SK-N-SH (cell line): ENCODE measurements around the gene ZCCHC13. TPM values are rescaled to one million over a fixed set of nuclear protein-coding genes. Genes with fewer than 3 reads are reported as not detected.

ENCODE experiments used
- CTCF ChIA-PET: fragments of 300-600, 350-600 bp; formaldehyde crosslinking; extraction: SDS; loops from one replicate; lab custom pipeline; 2021; lab: Yijun Ruan, JAX
- POLR2A ChIA-PET: fragments of 350-600 bp; sonication (Branson Sonifier 250); formaldehyde crosslinking; extraction: SDS; loops from one replicate; lab custom pipeline; 2020; ENCODE audit warnings: antibody characterized with exemption, inconsistent platforms; lab: Yijun Ruan, JAX
- DNase-seq: peaks from one replicate; pipeline ENCODE4 v3.0.0; 2012
- H2AFZ ChIP-seq: fragments of 200-600 bp; sonication (generic); 2 replicates; pipeline ENCODE4 v1.8.1; 2016; ENCODE audit warnings: antibody characterized with exemption, mild to moderate bottlenecking, low read depth
- H3F3A ChIP-seq: fragments of 200-600 bp; sonication (generic); replicated peaks from 2 replicates; pipeline ENCODE3; 2016; ENCODE audit warnings: antibody characterized with exemption, mild to moderate bottlenecking; ENCODE audit not compliant: insufficient read depth
- H3K27ac ChIP-seq, 2 experiments: fragments of 200-500 bp in 1 of 2; fragments of 200-600 bp in 1 of 2; sonication (Bioruptor generic) in 1 of 2; sonication (generic), shearing (Covaris generic) in 1 of 2; 2 replicates each; pipeline versions ENCODE4 v1.5.1 to v1.6.1; 2014 to 2016; ENCODE audit warnings: low read depth in 2 of 2, inconsistent platforms in 1 of 2, low read length in 1 of 2, mild to moderate bottlenecking in 1 of 2, mixed read lengths in 1 of 2
- H3K27me3 ChIP-seq: fragments of 200-600 bp; sonication (generic), shearing (Covaris generic); 2 replicates; pipeline ENCODE4 v1.6.1; 2016; ENCODE audit warnings: mixed run types; ENCODE audit not compliant: insufficient read depth
- H3K36me3 ChIP-seq, 2 experiments: fragments of 200-500 bp in 1 of 2; fragments of 200-600 bp in 1 of 2; sonication (Bioruptor generic) in 1 of 2; sonication (generic) in 1 of 2; replicated peaks in 1 of 2; 2 replicates each; pipeline versions ENCODE3 to v1.5.1; 2014 to 2016; ENCODE audit warnings: low read length in 1 of 2, mild to moderate bottlenecking in 1 of 2; ENCODE audit not compliant: insufficient read depth in 2 of 2, control insufficient read depth in 1 of 2
- H3K4me1 ChIP-seq, 2 experiments: fragments of 200-500 bp in 1 of 2; fragments of 200-600 bp in 1 of 2; sonication (Bioruptor generic) in 1 of 2; sonication (generic), shearing (Covaris generic) in 1 of 2; 2 replicates each; pipeline versions ENCODE4 v1.5.1 to v1.6.1; 2014 to 2016; ENCODE audit warnings: low read depth in 1 of 2, low read length in 1 of 2, mixed run types in 1 of 2; ENCODE audit not compliant: insufficient read depth in 2 of 2, control insufficient read depth in 1 of 2
- H3K4me2 ChIP-seq: fragments of 200-600 bp; sonication (generic), shearing (Covaris generic); 2 replicates; pipeline ENCODE4 v1.6.1; 2017; ENCODE audit warnings: mixed run types
- H3K4me3 ChIP-seq, 2 experiments: fragments of 200-500 bp in 1 of 2; fragments of 200-600 bp in 1 of 2; sonication (Bioruptor generic) in 1 of 2; sonication (generic), shearing (Covaris generic) in 1 of 2; 2 replicates each; pipeline versions ENCODE4 v1.5.1 to v1.8.1; 2014 to 2016; ENCODE audit warnings: low read depth in 2 of 2, inconsistent platforms in 1 of 2, low read length in 1 of 2, mild to moderate bottlenecking in 1 of 2, mixed read lengths in 1 of 2, moderate library complexity in 1 of 2
- H3K79me2 ChIP-seq: fragments of 200-600 bp; sonication (generic); 2 replicates; pipeline ENCODE4 v1.8.1; 2017; ENCODE audit warnings: mild to moderate bottlenecking; ENCODE audit not compliant: insufficient read depth
- H3K9ac ChIP-seq: fragments of 200-600 bp; sonication (generic); 2 replicates; pipeline ENCODE4 v1.6.1; 2017; ENCODE audit warnings: mixed run types
- H3K9me2 ChIP-seq: fragments of 200-600 bp; sonication (generic); 2 replicates; pipeline ENCODE4 v1.6.1; 2017; ENCODE audit warnings: mixed run types
- H3K9me3 ChIP-seq: fragments of 200-600 bp; sonication (generic); 2 replicates; pipeline ENCODE4 v1.6.1; 2017; ENCODE audit warnings: mixed run types, mild to moderate bottlenecking, moderate library complexity
- H4K20me1 ChIP-seq: fragments of 200-600 bp; sonication (generic); 2 replicates; pipeline ENCODE4 v1.6.1; 2017; ENCODE audit warnings: mild to moderate bottlenecking, mixed run types; ENCODE audit not compliant: insufficient read depth
- CHD2 ChIP-seq: fragments of 150-350 bp; IDR thresholded peaks from 2 replicates; pipeline ENCODE4 v1.6.1; 2018; ENCODE audit warnings: low read length; ENCODE audit not compliant: partially characterized antibody
- EP300 ChIP-seq, 2 experiments: IDR thresholded peaks; 2 replicates each; pipeline versions ENCODE4 v1.4.0 to v1.6.1; 2012; ENCODE audit warnings: borderline replicate concordance in 1 of 2, low read depth in 1 of 2, low read length in 1 of 2
- EZH2phosphoT487 ChIP-seq: fragments of 200-600 bp; sonication (generic); IDR thresholded peaks from 2 replicates; pipeline ENCODE4 v1.6.1; 2017; ENCODE audit warnings: low read depth, mixed run types, mild to moderate bottlenecking, antibody characterized with exemption, moderate library complexity, borderline replicate concordance
- FOSL2 ChIP-seq: IDR thresholded peaks from 2 replicates; pipeline ENCODE4 v1.4.0; 2012; ENCODE audit warnings: low read depth, mild to moderate bottlenecking, moderate library complexity, borderline replicate concordance
- FOXM1 ChIP-seq: IDR thresholded peaks from 2 replicates; pipeline ENCODE4 v1.4.0; 2012; ENCODE audit warnings: low read depth, mild to moderate bottlenecking
- GABPA ChIP-seq: IDR thresholded peaks from 2 replicates; pipeline ENCODE4 v1.4.0; 2012; ENCODE audit warnings: low read depth, mild to moderate bottlenecking
- GATA2 ChIP-seq: sonication (generic); formaldehyde crosslinking; IDR thresholded peaks from 2 replicates; pipeline ENCODE4 v1.5.0; 2020; ENCODE audit warnings: mild to moderate bottlenecking, missing genetic modification reagents
- JUND ChIP-seq: IDR thresholded peaks from 2 replicates; pipeline ENCODE4 v1.4.0; 2012
- MAX ChIP-seq: IDR thresholded peaks from 2 replicates; pipeline ENCODE4 v1.4.0; 2012; ENCODE audit warnings: low read depth
- MEF2A ChIP-seq: IDR thresholded peaks from 2 replicates; pipeline ENCODE4 v1.4.0; 2012; ENCODE audit warnings: low read depth, borderline replicate concordance
- NFIC ChIP-seq: IDR thresholded peaks from 2 replicates; pipeline ENCODE4 v1.4.0; 2012; ENCODE audit warnings: borderline replicate concordance
- NRF1 ChIP-seq: IDR thresholded peaks from 2 replicates; pipeline ENCODE4 v1.6.1; 2012; ENCODE audit warnings: low read depth, mild to moderate bottlenecking, low read length
- REST ChIP-seq: IDR thresholded peaks from 2 replicates; pipeline ENCODE4 v1.6.1; 2012; ENCODE audit warnings: mild to moderate bottlenecking, low read depth, low read length, moderate library complexity
- RFX5 ChIP-seq: IDR thresholded peaks from 2 replicates; pipeline ENCODE4 v1.6.1; 2012; ENCODE audit warnings: mild to moderate bottlenecking, improper control_type of control experiment, low read length
- RXRA ChIP-seq: IDR thresholded peaks from 2 replicates; pipeline ENCODE4 v1.4.0; 2012; ENCODE audit warnings: low read depth, mild to moderate bottlenecking, borderline replicate concordance
- SIN3A ChIP-seq: IDR thresholded peaks from 2 replicates; pipeline ENCODE4 v1.6.1; 2012; ENCODE audit warnings: low read depth, mild to moderate bottlenecking, low read length, moderate library complexity, borderline replicate concordance
- SMC3 ChIP-seq: IDR thresholded peaks from 2 replicates; pipeline ENCODE4 v1.6.1; 2012; ENCODE audit warnings: low read depth, low read length, improper control_type of control experiment
- TAF1 ChIP-seq: IDR thresholded peaks from 2 replicates; pipeline ENCODE4 v1.6.1; 2012; ENCODE audit warnings: low read depth, mild to moderate bottlenecking, low read length, moderate library complexity, borderline replicate concordance
- TEAD4 ChIP-seq: IDR thresholded peaks from 2 replicates; pipeline ENCODE4 v1.4.0; 2012; ENCODE audit warnings: mild to moderate bottlenecking, borderline replicate concordance; ENCODE audit not compliant: insufficient read depth
- USF2 ChIP-seq: fragments of 150-350 bp; IDR thresholded peaks from 2 replicates; pipeline ENCODE4 v1.6.1; 2017; ENCODE audit warnings: antibody characterized with exemption, low read length, low read depth, borderline replicate concordance
- ZBTB33 ChIP-seq: IDR thresholded peaks from 2 replicates; pipeline ENCODE4 v1.4.0; 2012; ENCODE audit warnings: low read depth, borderline replicate concordance
- WGBS: methylation state at CpG from one replicate; pipeline ENCODE4 v1.1.6; 2017; ENCODE audit warnings: low lambda C conversion rate; 5-methylcytosine and 5-hydroxymethylcytosine counted together
- polyA plus RNA-seq, 3 experiments: library from polyadenylated mRNA; depleted of rRNA; stranded (reverse); fragments of >200 nt; gene quantifications; 2 replicates each; pipeline ENCODE4 v1.2.3, GENCODE V29; 2012

The ZCCHC13 gene
- polyA plus RNA-seq, 1 of the 3 experiments (the other 2 are of a cell fraction), result not detected

GRCh38 chrX:74277320-74277719, 26.7 kb upstream of the ZCCHC13 start:
- Histone ChIP-seq H2AFZ (no peak overlapping the region), H3F3A (peaks cover 10% of the 10 kb centered on the region), H4K20me1 (peaks cover 9% of the 10 kb centered on the region), H3K9ac (no peak overlapping the region), H3K36me3 (peaks cover 73 to 86% of the 10 kb centered on the region in 2 experiments), H3K4me1 (no peaks in the 10 kb centered on the region), H3K27me3 (no peaks in the 10 kb centered on the region), H3K9me3 (no peaks in the 10 kb centered on the region), H3K9me2 (no peaks in the 10 kb centered on the region), H3K27ac (no peak overlapping the region), H3K79me2 (peaks cover 27% of the 10 kb centered on the region; the same call in 1 of the 2 replicates), H3K4me2 (no peak overlapping the region), H3K4me3 (no peak overlapping the region)
- no peak for TF ChIP-seq TEAD4
- ChIA-PET POLR2A (no interaction called here), CTCF (no interaction called here)
- no peak for DNase-seq
- WGBS, result 89% methylated on average over 3 of the region's 3 CpGs

- no peak overlapping the region for H3K27ac ChIP-seq
- H3K9me3 ChIP-seq, result no peaks in the 10 kb centered on the region
- H3K36me3 ChIP-seq, result peaks cover 71 to 83% of the 10 kb centered on the region in 2 experiments
- 95% methylated on average over 1 of the region's 1 CpG for WGBS
- TF ChIP-seq EZH2phosphoT487, result no peak
- TF ChIP-seq MEF2A, result no peak
- no peak for TF ChIP-seq SMC3
- TF ChIP-seq ZBTB33, result no peak
- no peak for TF ChIP-seq FOXM1
- no peak for TF ChIP-seq USF2
- TF ChIP-seq JUND, result no peak
- no peak for TF ChIP-seq RFX5
- no peak for TF ChIP-seq MAX
- no peak for TF ChIP-seq TAF1
- no peak for TF ChIP-seq NFIC
- TF ChIP-seq REST, result no peak
- TF ChIP-seq GABPA, result no peak
- TF ChIP-seq RXRA, result no peak
- no peak for TF ChIP-seq GATA2 (CRISPR knock-in tag)
- TF ChIP-seq SIN3A, result no peak
- no peak for TF ChIP-seq FOSL2
- TF ChIP-seq CHD2, result no peak
- no peak for TF ChIP-seq EP300 (IDR thresholded peaks at IDR 0.05; ENCODE audit: borderline replicate concordance in 1 of 2, low read depth in 1 of 2, low read length in 1 of 2)
- no peak for TF ChIP-seq NRF1
- CTCF ChIA-PET, result no interaction called here
- peaks cover 9% of the 10 kb centered on the region for H3F3A ChIP-seq
- H4K20me1 ChIP-seq, result peaks cover 14% of the 10 kb centered on the region
- H3K9ac ChIP-seq, result no peak overlapping the region
- POLR2A ChIA-PET, result no interaction called here
- no peaks in the 10 kb centered on the region for H3K4me1 ChIP-seq
- DNase-seq, result no peak
- H2AFZ ChIP-seq, result no peak overlapping the region
- H3K79me2 ChIP-seq, result peaks cover 32% of the 10 kb centered on the region
- no peaks in the 10 kb centered on the region for H3K27me3 ChIP-seq
- no peak overlapping the region for H3K4me2 ChIP-seq
- H3K4me3 ChIP-seq, result no peak overlapping the region
- no peaks in the 10 kb centered on the region for H3K9me2 ChIP-seq
Observed at GRCh38 chrX:74277846-74278245, 26.1 kb upstream of the ZCCHC13 start.
